Astrocyte of the hippocampus (primary cell): ENCODE measurements around the gene DLX4.

ENCODE experiments used
- DNase-seq: peaks from one replicate; pipeline ENCODE4 v3.0.0; 2011; ENCODE audit warnings: low read depth, low spot score

The DLX4 gene, protein sequence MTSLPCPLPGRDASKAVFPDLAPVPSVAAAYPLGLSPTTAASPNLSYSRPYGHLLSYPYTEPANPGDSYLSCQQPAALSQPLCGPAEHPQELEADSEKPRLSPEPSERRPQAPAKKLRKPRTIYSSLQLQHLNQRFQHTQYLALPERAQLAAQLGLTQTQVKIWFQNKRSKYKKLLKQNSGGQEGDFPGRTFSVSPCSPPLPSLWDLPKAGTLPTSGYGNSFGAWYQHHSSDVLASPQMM

DNA sequence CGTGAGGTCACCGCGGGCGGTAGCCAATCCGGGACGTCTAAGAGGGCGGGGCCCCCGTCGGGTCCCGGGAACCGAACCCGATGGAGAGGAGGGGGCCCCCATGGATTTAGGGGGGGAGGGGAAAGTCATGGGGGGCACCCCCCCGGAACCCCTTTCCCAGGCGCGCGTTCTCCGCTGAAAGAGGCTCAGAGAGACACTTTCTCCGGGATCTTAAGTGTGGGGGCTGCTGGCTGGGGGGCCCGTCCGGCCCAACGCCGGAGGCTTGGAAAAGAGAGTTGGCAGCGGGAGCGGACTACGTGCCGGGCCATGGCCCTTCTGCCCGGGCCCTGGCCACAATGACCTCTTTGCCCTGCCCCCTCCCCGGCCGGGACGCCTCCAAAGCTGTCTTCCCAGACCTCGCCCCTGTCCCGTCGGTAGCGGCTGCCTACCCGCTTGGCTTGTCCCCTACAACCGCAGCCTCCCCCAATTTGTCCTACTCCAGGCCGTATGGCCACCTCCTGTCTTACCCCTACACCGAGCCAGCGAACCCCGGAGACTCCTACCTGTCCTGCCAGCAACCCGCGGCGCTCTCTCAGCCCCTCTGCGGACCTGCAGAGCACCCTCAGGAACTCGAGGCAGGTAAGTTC, at the start of gene DLX4:
DLX4 (plus strand) TSS at position 57 of the 626 bp plus-strand sequence; CDS start at position 336, 279 bp downstream.
- no peak for DNase-seq

DNA sequence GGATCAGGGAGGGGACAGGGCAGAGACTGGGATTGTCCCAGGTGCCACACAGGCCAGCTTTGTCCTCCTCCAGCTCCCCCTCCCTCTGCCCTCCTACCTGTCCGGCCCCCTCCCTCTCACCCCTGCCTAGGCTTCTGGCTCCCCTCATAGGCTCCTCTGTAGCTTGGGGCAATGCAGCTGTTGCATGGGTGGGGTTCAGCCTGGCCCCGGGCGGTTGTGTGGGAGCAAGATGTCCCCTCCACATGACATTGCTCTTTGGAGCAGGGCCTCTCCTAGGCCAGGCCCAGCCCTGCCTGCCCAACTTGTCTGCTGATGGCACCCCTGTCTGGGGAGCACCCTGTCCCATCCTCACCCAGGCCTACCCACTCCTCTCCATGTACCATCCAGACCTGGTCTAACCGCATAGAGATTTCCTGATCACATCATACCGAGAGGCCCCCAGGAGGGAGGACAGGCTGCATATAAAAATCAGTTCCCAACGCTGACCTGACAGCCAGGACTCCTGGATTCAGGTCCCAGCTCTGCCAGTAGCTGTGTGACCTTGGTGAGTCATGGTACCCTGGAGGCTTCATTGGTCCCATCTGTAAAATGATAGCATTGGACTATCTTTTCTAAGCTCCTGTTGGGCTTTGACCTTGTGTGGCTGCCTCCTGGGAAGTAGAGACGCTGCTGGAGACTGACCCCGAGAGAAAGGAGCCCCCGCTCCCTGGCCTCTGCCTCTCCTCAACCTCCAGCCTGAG, 48.8 kb upstream of the DLX4 start:
- DNase-seq: no peak

DNA sequence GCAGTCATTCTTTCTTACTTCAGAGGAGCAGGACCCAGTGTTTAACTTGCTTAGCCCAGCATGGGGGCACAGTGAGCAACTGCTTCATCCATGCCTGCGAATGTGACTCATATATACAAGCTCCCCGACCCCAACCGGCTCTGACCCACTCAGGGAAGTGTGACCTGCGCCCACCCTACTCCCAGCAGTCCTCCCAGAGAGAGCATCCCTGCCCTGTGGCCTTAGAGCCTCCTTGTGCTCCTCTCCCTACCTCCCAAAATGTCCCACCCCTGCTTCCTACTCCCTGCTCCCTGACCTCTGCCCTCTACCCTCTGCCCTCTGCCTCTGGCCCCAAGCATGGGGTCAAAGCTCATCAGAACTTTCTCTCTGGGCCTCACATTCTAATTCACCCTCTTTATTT, 46.9 kb upstream of the DLX4 start:
- DNase-seq: no peak

DNA sequence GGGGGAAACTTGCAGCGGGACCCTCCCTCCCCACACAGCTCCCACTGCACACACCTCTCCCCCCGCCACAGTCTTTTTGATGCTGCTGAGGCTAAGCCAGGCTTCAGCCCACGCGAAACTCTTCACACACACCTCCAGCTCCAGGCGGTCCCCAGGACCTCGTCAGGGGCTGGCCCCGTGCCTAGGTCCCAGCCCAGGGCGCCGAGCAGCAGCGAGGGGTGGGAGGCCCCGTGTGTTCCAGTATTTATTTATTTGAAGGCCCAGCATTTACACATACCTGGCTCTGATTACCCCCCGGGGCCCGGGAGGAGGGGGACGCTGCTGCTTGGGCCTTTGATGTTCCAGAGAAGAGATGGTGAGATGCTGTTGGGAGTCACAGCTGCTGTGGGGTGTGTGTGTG, 44.9 kb upstream of the DLX4 start:
- no peak for DNase-seq

DNA sequence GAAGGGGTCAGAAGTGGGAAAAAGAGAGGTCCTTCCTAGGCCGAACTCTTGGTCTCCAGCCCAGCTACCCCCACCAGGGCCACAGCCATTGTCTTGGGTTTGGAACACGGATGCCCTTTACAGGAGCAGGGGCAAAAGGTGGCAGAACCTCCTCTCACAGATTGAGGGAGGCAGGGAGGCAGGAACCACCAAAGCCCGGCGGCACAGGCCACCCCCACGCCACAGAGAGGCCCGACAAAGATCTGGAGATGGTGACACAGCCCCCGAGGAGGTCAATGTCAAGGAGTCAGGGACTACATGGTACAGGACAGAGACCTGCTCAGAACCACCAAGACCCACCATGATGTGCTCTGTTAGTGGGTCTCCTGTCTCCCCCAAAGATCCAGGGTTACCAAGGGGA, 44.4 kb upstream of the DLX4 start:
- no peak for DNase-seq

DNA sequence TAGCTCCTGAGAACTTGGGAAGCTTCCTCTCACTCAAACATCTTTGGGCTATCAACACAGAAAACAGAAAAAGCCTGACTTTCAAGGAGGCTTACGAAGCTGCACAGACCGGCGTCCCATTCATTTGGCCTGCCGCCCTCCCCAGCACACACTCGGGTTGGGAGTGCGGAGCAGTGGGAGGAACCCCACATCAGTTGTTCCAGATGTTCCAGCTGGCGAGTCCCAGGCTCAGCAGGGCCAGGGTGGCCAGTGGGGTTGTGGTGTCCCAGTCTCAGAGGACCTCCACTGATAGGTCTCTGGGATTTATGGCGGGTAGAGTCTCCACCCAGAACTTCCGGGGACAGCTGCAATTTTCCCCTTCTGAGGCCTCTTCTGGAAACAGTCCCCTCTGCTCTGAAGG, 43.1 kb upstream of the DLX4 start:
- DNase-seq: no peak

DNA sequence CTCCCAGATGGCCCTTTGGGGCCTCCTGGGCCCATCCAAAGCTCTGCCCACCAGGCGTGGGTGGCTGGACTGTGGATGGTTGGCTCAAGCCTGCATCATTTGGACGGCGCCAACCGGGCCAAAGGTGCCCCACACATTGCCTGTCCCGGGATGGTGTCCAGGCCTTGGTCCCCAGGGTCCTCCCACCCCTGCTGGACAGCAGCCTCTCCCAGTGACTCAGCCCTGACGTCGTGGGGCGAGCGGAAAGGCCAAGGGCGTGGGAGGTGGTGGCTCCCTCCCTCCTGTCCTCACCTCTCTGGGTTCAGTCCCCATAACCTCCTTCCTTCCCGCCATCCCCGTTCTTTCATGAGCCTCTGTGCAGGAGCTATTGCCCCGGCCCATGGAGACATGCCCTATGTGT, 42.1 kb upstream of the DLX4 start:
- DNase-seq: no peak

DNA sequence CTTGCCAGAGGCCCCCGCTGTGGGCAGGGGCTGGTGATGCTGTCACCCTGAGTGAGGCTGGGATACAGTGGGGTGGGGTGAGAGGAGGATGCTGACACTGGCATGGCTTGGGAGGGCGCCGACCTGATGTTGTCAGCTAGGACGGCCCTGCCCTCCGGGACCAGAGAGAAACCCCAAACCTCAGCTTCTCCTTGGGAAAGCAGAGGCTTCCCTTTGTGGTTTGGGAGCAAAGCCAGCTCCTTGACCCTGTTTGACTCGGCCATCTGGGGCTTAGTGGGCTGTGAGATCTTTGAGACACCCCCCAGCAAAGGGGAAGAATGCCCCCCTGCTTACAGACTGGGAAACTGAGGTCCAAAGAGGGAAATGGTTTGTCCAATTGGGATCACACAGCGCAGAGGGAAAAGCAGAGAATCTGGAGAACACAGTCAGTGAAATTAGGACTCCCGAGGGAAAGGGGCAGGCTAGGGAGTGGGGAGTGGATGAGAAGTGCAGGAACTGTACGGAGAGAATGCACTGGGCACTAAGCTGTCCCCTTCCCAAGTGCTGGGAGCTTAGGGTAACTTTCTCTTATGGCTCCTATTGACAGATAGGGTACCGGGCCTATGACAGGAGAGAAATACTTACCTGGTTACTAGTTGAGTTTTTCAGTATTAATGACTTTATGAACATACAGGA, 40.7 kb upstream of the DLX4 start:
- no peak for DNase-seq

DNA sequence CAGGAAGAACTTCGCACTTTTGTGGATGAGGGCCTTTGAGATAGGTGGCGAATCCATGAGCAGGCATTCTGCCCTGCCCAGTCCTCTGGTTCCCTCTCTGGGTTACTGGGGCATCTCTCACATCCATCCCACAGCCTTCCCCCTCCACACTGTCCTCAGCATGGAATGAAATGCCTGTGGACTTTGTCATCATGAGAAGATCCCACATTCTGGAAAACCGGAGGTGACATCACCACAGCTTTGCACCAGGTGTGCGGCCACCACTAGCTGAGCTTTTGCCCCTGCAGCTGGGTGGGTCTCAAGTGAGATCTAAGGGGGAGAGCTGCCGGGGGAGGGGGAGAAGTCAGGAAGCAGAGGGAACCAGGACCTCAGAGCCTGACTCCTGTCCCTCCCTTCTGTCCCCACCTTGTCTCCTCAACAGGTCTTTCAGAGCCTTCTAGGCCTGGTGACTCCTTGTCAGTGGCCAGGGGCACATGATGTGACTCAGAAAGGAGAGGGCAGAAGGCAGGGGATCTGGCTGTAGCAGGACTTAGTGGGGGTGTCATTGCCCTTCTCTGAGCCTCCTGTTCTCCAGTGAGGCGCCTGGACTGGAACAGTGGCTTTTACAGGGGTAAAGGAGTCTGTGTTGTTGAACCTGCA, 40.0 kb upstream of the DLX4 start:
- no peak for DNase-seq

DNA sequence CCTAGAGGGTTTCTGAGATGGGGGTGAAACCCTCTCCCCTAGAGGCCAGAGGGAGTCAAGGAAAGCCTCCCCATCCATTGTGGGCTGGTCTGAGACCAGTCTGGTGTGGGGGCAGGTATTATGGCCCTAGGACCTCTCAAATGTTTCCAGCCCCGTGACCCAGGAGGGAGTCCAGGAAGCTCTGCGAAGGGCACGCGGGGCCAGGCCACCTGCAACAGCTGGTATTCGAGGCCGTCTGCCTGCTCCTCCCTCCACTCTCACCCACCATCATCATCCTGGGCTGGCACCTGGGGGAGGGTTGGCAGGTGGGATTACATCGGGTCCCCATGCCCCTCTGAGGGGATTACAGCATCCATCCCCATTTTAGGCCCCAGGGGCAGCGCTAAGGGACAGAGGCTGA, 38.1 kb upstream of the DLX4 start:
- DNase-seq: no peak

DNA sequence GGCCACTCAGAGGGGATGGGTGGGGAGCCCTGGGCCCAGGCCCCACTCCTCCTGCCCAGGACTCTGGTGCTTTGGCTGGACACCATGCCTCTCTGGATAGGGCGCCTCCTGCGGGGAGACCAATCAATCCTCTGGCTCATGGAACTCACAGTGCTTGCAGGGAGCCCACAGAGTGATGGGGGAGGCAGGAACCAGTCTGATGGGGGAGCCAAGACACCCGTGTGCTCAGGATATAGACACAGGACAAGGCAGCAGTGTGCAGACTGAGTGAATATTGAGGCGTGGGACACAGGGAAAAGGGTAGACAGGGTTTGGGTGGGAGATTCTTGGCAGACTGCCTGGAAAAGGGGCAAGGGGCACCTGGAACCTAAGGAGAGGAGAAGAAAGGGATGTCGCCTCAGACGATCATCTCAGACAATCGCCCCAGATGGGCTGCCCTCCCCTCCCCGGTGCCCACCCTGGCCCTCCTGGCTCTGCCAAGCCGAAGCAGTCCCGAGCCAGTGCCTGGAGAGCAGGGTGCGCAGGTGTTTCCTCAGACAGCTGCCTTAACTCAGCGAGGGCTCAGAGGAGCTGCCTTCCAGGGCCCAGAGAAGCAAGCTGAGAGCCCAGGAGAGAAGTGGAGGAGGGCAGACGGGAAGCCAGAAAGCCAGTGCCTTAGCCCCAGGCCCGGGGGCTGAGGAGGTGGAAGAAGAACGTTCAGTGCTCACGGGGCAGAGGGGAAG, 37.4 kb upstream of the DLX4 start:
- no peak for DNase-seq

DNA sequence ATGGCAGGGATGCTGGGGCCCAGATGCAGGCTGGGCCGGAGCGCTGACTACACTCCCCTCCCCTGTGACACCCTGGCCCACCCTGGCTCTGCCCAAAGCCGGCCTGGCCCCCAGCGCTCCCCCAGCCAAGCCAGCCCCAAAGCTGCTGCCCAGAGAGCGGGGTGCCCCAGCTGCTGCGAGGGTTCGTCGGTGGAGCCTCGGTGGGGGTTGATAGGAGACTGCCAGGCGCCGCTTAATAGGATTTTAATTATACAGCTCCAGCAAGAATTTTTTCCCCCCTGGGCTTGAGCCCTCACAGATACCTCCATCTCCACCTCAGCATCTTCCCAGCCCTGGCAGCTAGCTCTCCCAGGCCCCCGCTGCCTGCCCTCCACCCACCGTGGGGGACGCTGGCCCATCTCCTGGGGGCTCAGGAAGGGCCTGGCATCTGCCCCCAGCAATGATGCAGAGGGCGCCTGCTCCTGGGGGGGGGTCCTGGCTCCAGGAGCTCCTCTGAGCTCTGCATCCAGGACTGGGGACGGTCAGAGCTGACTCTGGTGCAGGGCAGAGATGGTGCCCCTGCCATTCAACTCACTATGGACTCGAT, 36.8 kb upstream of the DLX4 start:
- DNase-seq: no peak

DNA sequence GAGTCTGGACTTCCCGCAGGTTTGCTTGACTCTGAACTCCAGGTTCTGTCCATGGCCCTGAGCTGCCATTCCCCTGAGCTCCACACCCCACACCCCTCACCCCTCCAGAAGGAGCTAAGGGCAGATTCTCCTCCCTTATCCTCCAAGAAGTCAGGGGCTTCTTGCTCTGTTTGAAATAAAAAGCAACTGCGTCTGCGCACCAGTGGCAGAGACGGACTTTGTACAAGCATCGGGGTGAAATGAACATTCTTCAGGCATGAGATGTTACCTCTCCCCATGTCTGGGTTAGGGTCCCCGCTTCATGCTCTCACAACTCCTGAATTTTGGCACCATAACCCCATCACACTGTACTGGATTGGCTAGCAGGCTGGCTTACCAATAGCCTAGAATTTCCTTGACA, 36.1 kb upstream of the DLX4 start:
- no peak for DNase-seq

DNA sequence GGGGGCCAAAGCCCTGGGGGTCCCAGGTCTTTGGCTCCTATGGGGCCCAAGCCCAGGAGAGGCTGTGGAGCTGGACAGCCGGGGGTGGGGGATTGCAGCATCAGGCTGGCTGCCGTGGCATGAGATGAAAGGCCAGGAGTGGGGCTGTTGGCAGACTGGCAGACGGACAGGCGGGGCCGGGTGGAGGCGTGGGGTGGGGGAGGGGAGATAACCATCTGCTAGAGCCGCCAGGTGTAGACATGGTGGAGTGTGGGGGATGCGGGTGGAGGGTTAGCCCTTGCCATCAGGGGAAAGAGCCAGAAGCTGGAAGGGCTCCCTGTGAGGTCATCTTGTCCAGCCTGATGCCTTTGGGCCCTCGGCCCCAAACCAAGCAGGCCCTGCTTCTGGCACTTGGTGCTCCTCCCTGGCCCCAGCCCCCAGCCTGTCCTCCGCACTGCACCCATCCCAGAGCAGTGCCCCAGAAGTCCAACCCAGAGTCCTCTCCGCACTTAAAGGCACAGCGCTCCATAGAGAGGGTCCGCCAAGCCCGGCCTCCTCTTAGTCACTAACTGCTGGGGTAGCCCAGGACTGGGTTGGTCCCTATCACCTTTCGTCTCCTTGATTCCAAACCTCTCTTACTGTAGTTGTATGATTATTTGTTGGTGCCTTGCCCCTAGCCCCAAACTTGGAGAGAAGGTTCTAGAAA, 33.3 kb upstream of the DLX4 start:
- no peak for DNase-seq

DNA sequence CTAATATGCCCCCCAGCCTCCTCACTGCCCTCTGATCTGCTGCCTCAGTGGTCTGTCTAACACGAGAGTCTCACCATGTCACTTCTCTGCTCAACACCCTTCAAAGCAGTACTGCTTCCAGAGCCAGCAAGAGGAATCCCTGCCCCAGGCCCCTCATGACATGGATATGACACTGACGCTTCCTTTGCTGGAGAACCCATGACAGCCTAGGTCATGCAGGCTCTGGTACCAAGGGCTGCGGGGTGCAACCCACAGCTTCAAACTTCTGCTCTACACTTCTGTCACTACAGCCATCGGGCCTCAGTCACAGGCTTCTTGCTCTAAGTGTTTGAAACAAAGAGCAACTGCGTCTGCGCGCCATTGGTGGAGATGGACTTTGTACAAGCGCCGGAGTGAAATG, 32.6 kb upstream of the DLX4 start:
- no peak for DNase-seq

DNA sequence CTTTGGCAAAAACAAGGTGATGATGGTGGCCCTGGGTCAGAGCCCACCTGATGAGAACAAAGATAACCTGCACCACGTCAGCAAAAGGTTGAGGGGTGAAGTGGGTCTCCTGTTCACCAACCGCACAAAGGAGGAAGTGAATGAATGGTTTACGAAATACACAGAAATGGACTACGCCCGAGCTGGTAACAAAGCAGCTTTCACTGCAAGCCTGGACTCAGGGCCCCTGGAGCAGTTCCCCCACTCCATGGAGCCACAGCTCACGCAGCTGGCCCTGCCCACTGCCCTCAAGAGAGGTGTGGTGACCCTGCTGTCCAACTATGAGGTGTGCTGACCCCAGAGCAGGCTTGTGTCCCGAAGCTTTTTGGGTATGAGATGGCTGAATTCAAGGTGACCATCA, 29.7 kb upstream of the DLX4 start:
- DNase-seq: no peak

DNA sequence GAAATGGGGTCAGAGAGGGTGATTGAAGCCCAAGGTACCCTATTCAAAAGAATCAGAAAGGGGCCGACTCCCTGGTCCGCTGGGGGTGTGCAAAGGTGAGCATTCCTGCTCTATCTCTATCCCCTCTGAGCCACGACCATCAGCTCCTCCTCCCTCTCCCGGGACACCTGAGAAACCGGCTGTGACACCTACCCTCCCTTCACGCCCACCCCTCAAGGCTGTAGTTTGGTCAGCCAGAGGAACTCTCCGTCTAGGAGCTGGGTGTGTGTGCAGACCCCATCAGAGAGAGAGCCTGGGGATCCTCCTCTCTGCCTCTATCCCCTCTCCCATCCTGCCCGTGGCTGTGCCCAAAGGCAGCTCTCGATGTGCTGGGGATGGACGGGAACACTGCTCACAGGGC, 27.6 kb upstream of the DLX4 start:
- DNase-seq: no peak

DNA sequence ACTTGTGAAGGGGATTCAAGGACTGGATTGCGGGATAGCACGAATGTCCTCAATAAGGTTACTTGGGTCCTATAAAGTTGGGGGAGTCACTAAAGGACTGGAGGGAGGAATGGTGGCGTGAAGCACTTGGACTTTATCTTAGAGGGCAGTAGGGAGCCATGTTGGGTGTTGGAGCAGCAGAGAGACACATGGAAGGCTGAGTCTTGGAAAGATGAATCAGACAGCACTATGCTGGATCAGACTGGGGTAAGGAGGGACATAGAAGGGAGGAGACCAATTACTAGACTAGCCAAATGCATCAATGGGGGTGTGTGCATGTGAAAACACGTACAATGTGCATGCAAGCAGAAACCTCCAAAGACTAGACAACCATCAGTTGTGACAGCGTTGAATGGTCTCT, 26.0 kb upstream of the DLX4 start:
- no peak for DNase-seq

DNA sequence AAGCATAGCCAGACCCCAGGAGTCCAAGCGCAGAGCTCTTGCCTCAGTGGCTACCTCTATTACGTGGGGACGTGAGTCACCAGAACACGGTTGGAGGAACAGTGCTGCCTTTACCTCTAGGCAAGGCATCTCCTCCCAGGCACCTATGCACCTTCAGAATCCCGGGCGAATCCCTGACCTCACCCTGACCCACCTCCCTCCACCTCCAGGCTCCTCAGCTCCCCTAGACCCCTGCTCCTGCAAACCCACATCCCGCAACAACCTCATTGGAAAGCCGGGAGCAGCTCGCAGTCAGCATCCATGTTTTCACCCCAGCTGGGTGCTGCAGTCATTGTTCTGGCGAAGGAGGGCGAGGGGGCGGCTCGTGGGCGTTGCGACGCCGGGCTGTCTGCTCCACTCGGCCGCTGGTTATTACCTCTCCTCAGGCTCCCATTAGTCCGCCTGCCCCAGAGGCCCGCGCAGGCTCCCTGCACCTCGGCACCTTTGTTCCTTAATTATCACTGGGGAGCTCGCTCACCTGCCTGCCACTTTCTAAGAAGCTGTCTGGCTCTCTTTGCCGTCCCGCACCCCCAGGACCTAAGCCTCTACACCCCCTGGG, 24.6 kb upstream of the DLX4 start:
- peak; percentile 40 for DNase-seq

DNA sequence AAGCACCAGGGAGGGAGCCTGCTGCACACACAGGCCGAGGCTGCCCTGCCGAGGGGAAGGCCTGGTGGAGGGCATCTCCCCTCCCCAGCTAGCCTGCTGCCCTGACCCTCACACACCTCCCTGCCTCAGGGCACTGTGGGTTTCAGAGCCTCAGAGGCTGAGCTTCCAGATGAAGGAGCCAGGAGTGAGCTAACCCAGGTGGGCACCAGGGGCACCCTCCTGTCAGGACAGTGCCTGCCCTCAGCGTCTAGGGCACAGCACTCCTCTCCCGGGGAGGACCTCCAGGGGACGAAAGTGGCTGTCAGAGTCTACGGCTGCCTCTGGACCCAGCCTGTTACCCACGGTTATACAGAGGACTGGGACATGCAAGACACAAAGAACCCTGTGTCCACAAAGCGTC, 22.8 kb upstream of the DLX4 start:
- DNase-seq: no peak
